Uterus (tissue), 2 donors: ENCODE measurements around the gene TMCO4.

Experiments used
- CTCF ChIP-seq, 4 experiments: fragments of 200-600 bp in 2 of 4; fragments of 450-650 bp in 2 of 4; sonication (generic) in 2 of 4; IDR thresholded peaks; one replicate each; pipeline ENCODE4 v1.5.1; 2016 to 2019; ENCODE audit warnings: antibody characterized with exemption in 4 of 4, mild to moderate bottlenecking in 2 of 4, moderate library complexity in 1 of 4
- POLR2A ChIP-seq, 2 donors: fragments of 450-650 bp; IDR thresholded peaks; one replicate each; pipeline ENCODE4 v1.6.1; 2016; ENCODE audit warnings: antibody characterized with exemption in 2 of 2, mild to moderate bottlenecking in 1 of 2, moderate library complexity in 1 of 2

- TF ChIP-seq CTCF (IDR thresholded peaks at IDR 0.05) (no peak), POLR2A (IDR thresholded peaks at IDR 0.05) (no peak)
Observed at GRCh38 chr1:19819701-19820100, 20.0 kb upstream of the TMCO4 start.
